Measurements from ENCODE around the gene CREBBP.
A peak's percentile ranks its signal among the peaks of the same experiment; 100 is the strongest.
"Not testable (repeated sequence)": the region's sequence is repeated elsewhere in the genome, so short reads cannot be mapped to it uniquely, and the experiment has no call there.

The CREBBP gene

DNA sequence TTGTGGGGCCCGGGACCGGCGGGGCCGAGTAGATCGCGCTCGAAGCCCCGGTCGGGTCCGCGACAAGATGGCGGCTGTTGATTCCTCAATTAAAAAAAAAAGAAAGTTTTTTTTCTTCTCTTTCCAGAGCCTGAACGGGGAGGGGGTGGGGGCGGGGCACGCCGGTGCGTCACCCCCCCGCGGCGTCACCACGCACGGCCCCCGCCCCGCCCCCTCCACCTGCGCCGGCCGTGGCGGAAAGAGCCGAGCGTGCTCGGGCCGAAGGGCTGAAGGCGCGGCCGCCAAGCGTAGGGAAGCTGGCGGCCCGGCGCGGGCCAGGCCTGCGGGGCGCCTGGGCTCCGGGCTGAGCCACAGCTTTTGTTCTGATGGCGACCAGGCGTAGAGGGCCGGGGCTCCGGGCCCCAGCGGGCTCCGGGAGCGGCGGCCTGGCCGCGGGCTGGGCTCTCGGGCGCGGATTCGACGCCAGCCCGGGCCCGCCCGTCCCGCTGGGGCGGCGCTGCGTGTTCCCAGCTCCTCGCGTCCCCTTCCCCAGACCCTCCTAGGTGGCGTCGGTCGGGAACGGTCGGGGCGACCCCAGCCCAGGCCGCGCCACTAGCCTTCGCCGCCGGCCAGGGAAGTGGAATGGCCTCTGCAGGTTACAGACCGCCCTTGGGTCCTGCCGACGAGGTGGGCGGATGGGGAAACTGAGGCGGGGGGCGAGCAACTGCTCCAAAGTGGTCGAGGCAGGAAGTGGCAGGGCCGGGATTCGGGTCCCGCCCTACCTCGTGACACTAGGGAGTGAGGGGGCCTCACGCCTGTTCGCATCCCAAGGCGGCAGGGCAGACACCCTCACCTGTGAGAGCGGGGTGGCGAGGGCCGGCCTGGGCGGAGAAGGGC is at the start of gene CREBBP:
CREBBP (minus strand) TSS at position 91 of the 876 bp plus-strand sequence. CDS start 797 bp downstream, outside the sequence.
- DNase-seq: peak; percentile 96

- DNase-seq: not testable (repeated sequence)
Observed at GRCh38 chr16:3927147-3927546, 46.6 kb upstream of the CREBBP start.

GRCh38 chr16:3924763-3925162 is 44.2 kb upstream of the CREBBP start:
- no peak for DNase-seq

GRCh38 chr16:3922241-3922640 is 41.7 kb upstream of the CREBBP start:
- no peak for DNase-seq

GRCh38 chr16:3920206-3920605 is 39.7 kb upstream of the CREBBP start:
- no peak for DNase-seq

- no peak for DNase-seq
Observed at GRCh38 chr16:3919413-3919812, 38.9 kb upstream of the CREBBP start.

- no peak for DNase-seq
Observed at GRCh38 chr16:3915426-3916260, 35.1 kb upstream of the CREBBP start.

GRCh38 chr16:3912897-3913296 is 32.4 kb upstream of the CREBBP start:
- DNase-seq: no peak

- no peak for DNase-seq
Observed at GRCh38 chr16:3912373-3912772, 31.9 kb upstream of the CREBBP start.

DNA sequence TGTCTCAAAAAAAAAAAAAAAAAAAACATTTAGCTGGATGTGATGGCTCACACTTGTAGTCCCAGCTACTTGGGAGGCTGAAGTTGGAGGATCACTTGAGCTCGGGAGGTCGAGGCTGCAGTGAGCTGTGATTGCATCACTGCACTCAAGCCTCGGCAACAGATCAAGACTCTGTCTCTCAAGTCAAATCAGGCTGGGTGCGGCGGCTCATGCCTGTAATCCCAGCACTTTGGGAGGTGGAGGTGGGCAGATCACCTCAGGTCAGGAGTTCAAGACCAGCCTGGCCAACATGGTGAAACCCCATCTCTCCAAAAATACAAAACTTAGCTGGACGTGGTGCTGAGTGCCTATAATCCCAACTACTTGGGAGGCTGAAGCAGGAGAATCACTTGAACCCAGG is 31.2 kb upstream of the CREBBP start:
- not testable (repeated sequence) for DNase-seq

DNA sequence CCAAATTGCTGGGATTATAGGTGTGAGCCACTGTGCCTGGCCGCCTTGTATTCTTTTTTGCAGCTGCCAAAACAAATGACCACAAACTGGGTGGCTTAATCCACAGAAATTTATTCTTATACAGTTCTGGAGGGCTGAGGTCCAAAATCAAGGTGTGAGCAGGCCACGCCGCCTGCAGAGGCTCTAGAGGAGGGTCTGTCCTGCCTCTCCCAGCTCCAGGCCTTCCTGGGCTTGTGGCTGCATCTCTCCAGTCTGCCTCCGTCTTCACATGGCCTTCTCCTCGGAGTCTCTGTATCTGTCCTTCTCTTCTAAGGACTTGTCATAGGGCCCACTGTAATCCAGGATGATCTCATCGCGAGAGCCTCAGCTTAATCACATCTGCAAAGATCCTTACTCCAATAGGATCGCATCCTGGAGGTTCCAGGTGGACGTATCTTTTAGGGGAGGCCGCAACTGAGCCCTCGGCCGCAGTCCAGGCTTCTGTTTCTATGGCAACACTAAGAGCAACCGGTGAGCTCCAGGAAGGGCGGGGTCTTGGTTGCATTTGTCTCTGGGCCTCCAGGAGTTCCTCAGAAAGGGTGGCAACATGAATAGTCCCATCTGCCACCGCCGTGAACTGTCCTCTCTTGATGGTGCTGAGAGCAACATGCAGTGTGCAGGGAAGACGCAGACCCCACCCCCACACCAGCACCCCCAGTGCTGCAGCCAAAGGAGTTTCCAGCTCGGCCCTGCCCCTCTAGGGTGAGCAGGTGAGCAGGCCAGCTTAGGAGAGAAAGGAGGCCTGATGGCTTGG is 29.5 kb upstream of the CREBBP start:
- no peak for DNase-seq

GRCh38 chr16:3908951-3909437 is 28.5 kb upstream of the CREBBP start:
- DNase-seq: no peak

- no peak for DNase-seq
Observed at GRCh38 chr16:3907586-3907985, 27.1 kb upstream of the CREBBP start.

- DNase-seq: no peak
Observed at GRCh38 chr16:3906363-3906762, 25.9 kb upstream of the CREBBP start.

DNA sequence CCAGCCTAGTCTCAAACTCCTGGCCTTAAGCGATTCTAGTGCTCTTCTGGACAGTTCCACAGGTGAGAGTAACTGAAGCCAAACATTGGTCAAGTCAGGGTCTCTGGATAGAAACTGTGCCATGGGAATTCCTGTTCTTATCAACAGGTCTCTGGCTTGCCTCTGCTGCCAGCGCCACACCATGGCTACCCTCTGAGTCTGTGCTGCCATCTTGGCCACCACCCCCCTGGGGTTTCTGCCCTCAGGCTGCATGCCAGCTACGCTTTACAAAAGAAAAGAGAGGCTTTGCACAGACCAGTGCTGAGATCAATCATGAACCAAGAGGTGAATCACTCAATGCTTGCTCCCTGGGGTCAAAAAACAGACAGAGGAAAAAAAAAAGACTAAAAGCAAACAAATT is 24.4 kb upstream of the CREBBP start:
- DNase-seq: no peak

GRCh38 chr16:3890091-3890490 is 9.6 kb upstream of the CREBBP start:
- no peak for DNase-seq

- DNase-seq: no peak
Observed at GRCh38 chr16:3889059-3889458, 8.5 kb upstream of the CREBBP start.

DNA sequence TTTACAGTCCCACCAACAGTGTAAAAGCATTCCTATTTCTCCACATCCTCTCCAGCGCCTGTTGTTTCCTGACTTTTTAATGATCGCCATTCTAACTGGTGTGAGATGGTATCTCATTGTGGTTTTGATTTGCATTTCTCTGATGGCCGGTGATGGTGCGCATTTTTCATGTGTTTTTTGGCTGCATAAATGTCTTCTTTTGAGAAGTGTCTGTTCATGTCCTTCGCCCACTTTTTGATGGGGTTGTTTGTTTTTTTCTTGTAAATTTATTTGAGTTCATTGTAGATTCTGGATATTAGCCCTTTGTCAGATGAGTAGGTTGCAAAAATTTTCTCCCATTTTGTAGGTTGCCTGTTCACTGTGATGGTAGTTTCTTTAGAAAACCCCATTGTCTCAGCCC is 5.5 kb upstream of the CREBBP start:
- DNase-seq: not testable (repeated sequence)

DNA sequence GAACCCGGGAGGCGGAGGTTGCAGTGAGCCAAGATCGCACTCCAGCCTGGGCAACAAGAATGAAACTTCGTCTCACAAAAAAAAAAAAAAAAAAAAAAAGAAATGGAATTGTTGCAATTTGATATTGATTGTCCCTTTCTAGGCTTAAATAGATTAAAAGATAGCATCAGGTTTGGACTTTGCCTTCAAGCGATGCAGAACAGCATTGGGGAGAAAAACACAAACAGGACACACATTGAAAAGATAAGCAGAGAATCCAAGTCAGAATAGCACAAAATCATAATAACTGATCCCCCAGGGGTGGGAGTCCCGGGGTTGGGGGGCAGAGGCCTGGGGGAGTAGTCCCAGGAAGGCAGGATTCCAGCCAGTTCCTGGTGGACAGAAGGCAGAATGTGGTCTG is 3.9 kb upstream of the CREBBP start:
- no peak for DNase-seq

DNA sequence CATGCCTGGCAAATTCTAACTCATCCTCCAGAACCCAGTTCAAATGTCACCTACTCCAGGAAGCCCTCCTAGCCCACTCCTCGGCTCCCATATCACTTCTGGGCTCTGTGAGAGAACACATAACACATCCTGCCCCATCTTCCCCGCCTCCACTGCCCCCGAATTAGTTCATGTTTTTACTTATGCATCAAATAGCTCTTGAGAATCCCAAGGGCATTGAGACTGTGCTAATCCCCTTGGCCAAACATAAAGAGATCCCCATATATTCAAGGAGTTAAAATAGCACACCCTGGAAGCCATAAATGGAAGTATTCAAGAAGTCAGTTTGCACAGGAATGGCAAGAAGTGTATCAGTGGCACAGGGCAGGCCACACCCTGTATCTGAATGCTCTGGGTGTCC is 2.0 kb upstream of the CREBBP start:
- no peak for DNase-seq

DNA sequence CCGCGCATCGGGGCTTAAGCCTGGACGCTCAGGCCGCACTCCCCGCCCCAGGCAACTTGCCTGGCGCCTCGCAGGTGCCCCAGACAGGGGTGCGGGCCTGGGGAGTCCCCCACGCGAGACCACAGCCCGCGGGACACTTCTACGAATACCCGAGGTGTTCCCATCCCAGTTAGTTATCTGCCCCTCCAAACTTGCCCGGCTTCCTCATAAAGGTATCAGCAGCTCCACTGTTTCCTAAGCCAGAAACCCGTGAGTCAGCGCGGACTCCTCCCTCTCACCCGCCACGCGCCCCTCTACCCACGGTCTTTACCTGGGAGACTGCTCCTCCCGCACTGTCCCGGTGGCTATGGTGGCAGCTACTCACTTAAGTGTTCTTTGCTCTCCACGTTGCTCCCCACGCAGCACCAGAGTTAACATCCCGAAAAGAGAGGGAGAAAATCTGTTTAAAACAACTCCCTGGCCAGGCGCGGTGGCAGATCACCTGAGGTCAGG is 1.0 kb upstream of the CREBBP start:
- no peak for DNase-seq

GRCh38 chr16:3879887-3880564 is 487 bp downstream of the CREBBP start:
- peak; percentile 79 for DNase-seq

Measured in eye (tissue), 1 donor.